Measurements from ENCODE around the gene KCNQ1OT1.

The KCNQ1OT1 gene

GRCh38 chr11:2694495-2694894, 5.3 kb downstream of the KCNQ1OT1 start:
- Histone ChIP-seq H3K9ac (ENCODE audit: low read length) (no peak overlapping the region), H3K27ac (ENCODE audit: low read length) (no peak overlapping the region), H2AFZ (ENCODE audit: low read depth, low read length) (no peak overlapping the region), H4K20me1 (ENCODE audit: insufficient read depth, low read length) (peaks cover 92% of the 10 kb centered on the region), H3K4me2 (ENCODE audit: low read length) (no peak overlapping the region), H3K9me3 (ENCODE audit: insufficient read depth, low read length) (no peaks in the 10 kb centered on the region), H3K36me3 (replicated peaks; ENCODE audit: low read depth, low read length) (no peaks in the 10 kb centered on the region), H3K79me2 (ENCODE audit: low read length) (peaks cover 100% of the 10 kb centered on the region), H3K4me1 (ENCODE audit: low read length) (peaks cover 15% of the 10 kb centered on the region), H3K27me3 (ENCODE audit: low read depth, low read length) (no peaks in the 10 kb centered on the region), H3K4me3 (ENCODE audit: low read length) (no peak overlapping the region)
- TF ChIP-seq EZH2phosphoT487 (IDR thresholded peaks at IDR 0.05; ENCODE audit: low read depth) (no peak), CTCF (IDR thresholded peaks at IDR 0.05; ENCODE audit: low read depth, low read length) (no peak)

GRCh38 chr11:2693271-2694261, 6.2 kb downstream of the KCNQ1OT1 start:
- no peaks in the 10 kb centered on the region for H3K27me3 ChIP-seq (ENCODE audit: low read depth, low read length)
- TF ChIP-seq CTCF (IDR thresholded peaks at IDR 0.05; ENCODE audit: low read depth, low read length), result no peak
- no peak for TF ChIP-seq EZH2phosphoT487 (IDR thresholded peaks at IDR 0.05; ENCODE audit: low read depth)
- no peak overlapping the region for H3K4me3 ChIP-seq (ENCODE audit: low read length)
- H3K4me1 ChIP-seq (ENCODE audit: low read length), result peaks cover 14% of the 10 kb centered on the region
- H3K9me3 ChIP-seq (ENCODE audit: insufficient read depth, low read length), result no peaks in the 10 kb centered on the region
- peaks cover 99% of the 10 kb centered on the region for H4K20me1 ChIP-seq (ENCODE audit: insufficient read depth, low read length)
- no peak overlapping the region for H3K27ac ChIP-seq (ENCODE audit: low read length)
- no peaks in the 10 kb centered on the region for H3K36me3 ChIP-seq (replicated peaks; ENCODE audit: low read depth, low read length)
- H3K9ac ChIP-seq (ENCODE audit: low read length), result no peak overlapping the region
- H3K79me2 ChIP-seq (ENCODE audit: low read length), result peaks cover 97% of the 10 kb centered on the region
- H2AFZ ChIP-seq (ENCODE audit: low read depth, low read length), result no peak overlapping the region
- H3K4me2 ChIP-seq (ENCODE audit: low read length), result no peak overlapping the region

- Histone ChIP-seq H3K4me3 (ENCODE audit: low read length) (no peak overlapping the region), H3K4me1 (ENCODE audit: low read length) (peaks cover under 1% of the 10 kb centered on the region), H3K27ac (ENCODE audit: low read length) (no peak overlapping the region), H3K36me3 (replicated peaks; ENCODE audit: low read depth, low read length) (no peaks in the 10 kb centered on the region), H4K20me1 (ENCODE audit: insufficient read depth, low read length) (peaks cover 99% of the 10 kb centered on the region), H3K9ac (ENCODE audit: low read length) (no peak overlapping the region), H3K4me2 (ENCODE audit: low read length) (no peak overlapping the region), H3K27me3 (ENCODE audit: low read depth, low read length) (no peaks in the 10 kb centered on the region), H3K79me2 (ENCODE audit: low read length) (peaks cover 96% of the 10 kb centered on the region), H3K9me3 (ENCODE audit: insufficient read depth, low read length) (no peaks in the 10 kb centered on the region), H2AFZ (ENCODE audit: low read depth, low read length) (no peak overlapping the region)
- TF ChIP-seq CTCF (IDR thresholded peaks at IDR 0.05; ENCODE audit: low read depth, low read length) (peak; percentile 39), EZH2phosphoT487 (IDR thresholded peaks at IDR 0.05; ENCODE audit: low read depth) (no peak)
These were observed 7.6 kb downstream of the KCNQ1OT1 start for GRCh38 chr11:2691991-2692875.

- H3K4me3 ChIP-seq (ENCODE audit: low read length), result no peak overlapping the region
- no peak overlapping the region for H3K4me2 ChIP-seq (ENCODE audit: low read length)
- H3K27me3 ChIP-seq (ENCODE audit: low read depth, low read length), result no peaks in the 10 kb centered on the region
- no peak for TF ChIP-seq EZH2phosphoT487 (IDR thresholded peaks at IDR 0.05; ENCODE audit: low read depth)
- TF ChIP-seq CTCF (IDR thresholded peaks at IDR 0.05; ENCODE audit: low read depth, low read length), result no peak
- H4K20me1 ChIP-seq (ENCODE audit: insufficient read depth, low read length), result peaks cover 99% of the 10 kb centered on the region
- H3K36me3 ChIP-seq (replicated peaks; ENCODE audit: low read depth, low read length), result no peaks in the 10 kb centered on the region
- no peak overlapping the region for H3K27ac ChIP-seq (ENCODE audit: low read length)
- H3K79me2 ChIP-seq (ENCODE audit: low read length), result peaks cover 88% of the 10 kb centered on the region
- no peaks in the 10 kb centered on the region for H3K4me1 ChIP-seq (ENCODE audit: low read length)
- no peaks in the 10 kb centered on the region for H3K9me3 ChIP-seq (ENCODE audit: insufficient read depth, low read length)
- no peak overlapping the region for H2AFZ ChIP-seq (ENCODE audit: low read depth, low read length)
- no peak overlapping the region for H3K9ac ChIP-seq (ENCODE audit: low read length)
These were observed 8.4 kb downstream of the KCNQ1OT1 start for GRCh38 chr11:2691355-2691761.

Data from OCI-LY3 (cell line).